IPS-18c (cell line): Measurements from ENCODE around the gene CHRNB4.

ENCODE experiments used
- H3K4me3 ChIP-seq: 2 replicates; pipeline ENCODE4 v1.7.0; 2013; ENCODE audit warnings: low read depth, mild to moderate bottlenecking, low read length, moderate library complexity; ENCODE audit not compliant: insufficient read depth
- H3K9me3 ChIP-seq: one replicate; pipeline ENCODE4 v1.6.1; 2013; ENCODE audit warnings: mild to moderate bottlenecking, low read length, moderate library complexity; ENCODE audit not compliant: control insufficient read depth, insufficient read depth

CHRNB4 gene

GRCh38 chr15:78673917-78674444 lies 33.0 kb upstream of the CHRNB4 start:
- no peaks in the 10 kb centered on the region for H3K9me3 ChIP-seq
- no peak overlapping the region for H3K4me3 ChIP-seq

- no peak overlapping the region for H3K4me3 ChIP-seq
- no peaks in the 10 kb centered on the region for H3K9me3 ChIP-seq
These were observed 32.5 kb upstream of the CHRNB4 start for GRCh38 chr15:78673476-78673875.

- Histone ChIP-seq H3K4me3 (no peak overlapping the region), H3K9me3 (no peaks in the 10 kb centered on the region)
These were observed 31.4 kb upstream of the CHRNB4 start for GRCh38 chr15:78672285-78673014.

- no peak overlapping the region for H3K4me3 ChIP-seq
- no peaks in the 10 kb centered on the region for H3K9me3 ChIP-seq
These were observed 30.7 kb upstream of the CHRNB4 start for GRCh38 chr15:78671626-78672211.

GRCh38 chr15:78668987-78669386 lies 28.0 kb upstream of the CHRNB4 start:
- no peak overlapping the region for H3K4me3 ChIP-seq
- peaks cover 2% of the 10 kb centered on the region for H3K9me3 ChIP-seq

GRCh38 chr15:78667578-78668236 lies 26.7 kb upstream of the CHRNB4 start:
- Histone ChIP-seq H3K4me3 (no peak overlapping the region), H3K9me3 (peaks cover 2% of the 10 kb centered on the region)

- H3K9me3 ChIP-seq: peaks cover 2% of the 10 kb centered on the region
These were observed 25.0 kb upstream of the CHRNB4 start for GRCh38 chr15:78666010-78666409.

GRCh38 chr15:78663703-78664102 lies 22.7 kb upstream of the CHRNB4 start:
- H3K4me3 ChIP-seq: no peak overlapping the region
- H3K9me3 ChIP-seq: peaks cover 2% of the 10 kb centered on the region

More at GRCh38 chr15:78666010-78666409, 25.0 kb upstream of the CHRNB4 start:
- H3K4me3 ChIP-seq: no peak overlapping the region

GRCh38 chr15:78662028-78662427 lies 21.0 kb upstream of the CHRNB4 start:
- no peak overlapping the region for H3K4me3 ChIP-seq
- peaks cover 2% of the 10 kb centered on the region for H3K9me3 ChIP-seq

GRCh38 chr15:78661001-78661400 lies 20.0 kb upstream of the CHRNB4 start:
- peaks cover 2% of the 10 kb centered on the region for H3K9me3 ChIP-seq
- no peak overlapping the region for H3K4me3 ChIP-seq

GRCh38 chr15:78660584-78660983 lies 19.6 kb upstream of the CHRNB4 start:
- peaks cover 2% of the 10 kb centered on the region for H3K9me3 ChIP-seq
- no peak overlapping the region for H3K4me3 ChIP-seq

- Histone ChIP-seq H3K9me3 (no peaks in the 10 kb centered on the region), H3K4me3 (no peak overlapping the region)
These were observed 17.8 kb upstream of the CHRNB4 start for GRCh38 chr15:78658823-78659222.

- H3K4me3 ChIP-seq: no peak overlapping the region
- no peaks in the 10 kb centered on the region for H3K9me3 ChIP-seq
These were observed 13.3 kb upstream of the CHRNB4 start for GRCh38 chr15:78654272-78654671.

GRCh38 chr15:78651930-78652615 lies 11.1 kb upstream of the CHRNB4 start:
- Histone ChIP-seq H3K9me3 (no peaks in the 10 kb centered on the region), H3K4me3 (no peak overlapping the region)

GRCh38 chr15:78651007-78651406 lies 10.0 kb upstream of the CHRNB4 start:
- Histone ChIP-seq H3K9me3 (no peaks in the 10 kb centered on the region), H3K4me3 (no peak overlapping the region)

GRCh38 chr15:78650022-78650421 lies 9.0 kb upstream of the CHRNB4 start:
- Histone ChIP-seq H3K9me3 (no peaks in the 10 kb centered on the region), H3K4me3 (no peak overlapping the region)

- Histone ChIP-seq H3K9me3 (no peaks in the 10 kb centered on the region), H3K4me3 (no peak overlapping the region)
These were observed 4.0 kb upstream of the CHRNB4 start for GRCh38 chr15:78645009-78645408.
